Sigmoid colon (tissue), 7 donors: ENCODE data around the gene USP31. TPM values are rescaled to one million over a fixed set of nuclear protein-coding genes. Genes with fewer than 3 reads are reported as not detected.

Experiments used
- DNase-seq: peaks from one replicate; pipeline ENCODE4 v3.0.0-alpha.2; 2019
- H3K27ac ChIP-seq, 4 donors: fragments of 200-600 bp; sonication (generic); one replicate each; pipeline ENCODE4 v1.5.1; 2016 to 2019; ENCODE audit warnings: mild to moderate bottlenecking in 1 of 4
- H3K27me3 ChIP-seq, 3 donors: fragments of 200-600 bp; sonication (generic); one replicate each; pipeline ENCODE4 v1.5.1; 2019; ENCODE audit warnings: mild to moderate bottlenecking in 1 of 3
- H3K36me3 ChIP-seq, 4 donors: fragments of 200-600 bp; sonication (generic); one replicate each; pipeline ENCODE4 v1.5.1; 2016 to 2019
- H3K4me1 ChIP-seq, 4 donors: fragments of 200-600 bp; sonication (generic); one replicate each; pipeline ENCODE4 v1.5.1; 2017 to 2019
- H3K4me3 ChIP-seq, 4 donors: fragments of 200-600 bp; sonication (generic); one replicate each; pipeline ENCODE4 v1.5.1; 2017 to 2019; ENCODE audit warnings: mild to moderate bottlenecking in 2 of 4, moderate library complexity in 1 of 4
- H3K9me3 ChIP-seq, 4 donors: fragments of 200-600 bp in 3 of 4; sonication (generic) in 3 of 4; one replicate each; pipeline versions ENCODE4 v1.5.1 to v1.6.1; 2013 to 2019
- EP300 ChIP-seq, 4 donors: sonication (generic); formaldehyde crosslinking; IDR thresholded peaks; one replicate each; pipeline ENCODE4 v1.6.1; 2017; ENCODE audit warnings: antibody characterized with exemption in 4 of 4
- POLR2A ChIP-seq, 2 donors: fragments of 450-650 bp; IDR thresholded peaks; one replicate each; pipeline ENCODE4 v1.6.1; 2016; ENCODE audit warnings: antibody characterized with exemption in 2 of 2, mild to moderate bottlenecking in 2 of 2, moderate library complexity in 2 of 2
- POLR2AphosphoS5 ChIP-seq, 4 donors: sonication (generic); formaldehyde crosslinking; IDR thresholded peaks; one replicate each; pipeline ENCODE4 v1.6.1; 2017; ENCODE audit warnings: antibody characterized with exemption in 4 of 4
- whole genome bisulfite sequencing, 2 donors: extraction: QIAGEN DNeasy Blood & Tissue Kit; methylation state at CpG; one replicate each; pipeline ENCODE4 v1.1.7; 2013; 5-methylcytosine and 5-hydroxymethylcytosine counted together
- intact Hi-C: fragments of 100-400 bp; cut with DNase I; formaldehyde crosslinking; loops from one replicate; pipeline ENCODE4 v1.15.1; 2023
- polyA plus RNA-seq, 3 donors: library from polyadenylated mRNA; stranded (reverse); fragments of 200-250 nt; gene quantifications; one replicate each; pipeline ENCODE4 v1.2.3, GENCODE V29; 2013
- total RNA-seq, 4 donors: library from RNA; depleted of rRNA; stranded (reverse); fragments of >200 nt; gene quantifications; one replicate each; pipeline ENCODE4 v1.1.0, GENCODE V29; 2016
- TF ChIP-seq, protein P1 (sequence below), 4 experiments: fragments of 450-650 bp in 3 of 4; fragments of 200-600 bp in 1 of 4; IDR thresholded peaks; one replicate each; pipeline ENCODE4 v1.5.1; 2016 to 2019; ENCODE audit warnings: antibody characterized with exemption in 4 of 4, mild to moderate bottlenecking in 3 of 4, moderate library complexity in 2 of 4
- donor health status: healthy with polysubstance abuse.
- donor health status: Bipolar disorder and iron deficiency.
- donor health status: healthy.

Gene USP31
- total and polyA plus RNA-seq, 7 donors: 0.60 to 21.0 (median 12.7) TPM

- peaks cover 0 to 3% (median 0%) of the 10 kb centered on the region in 4 donors for H3K9me3 ChIP-seq
- no peak overlapping the region for H3K4me3 ChIP-seq
- intact Hi-C loops: no loop called here
- whole genome bisulfite sequencing, 2 donors: 33 to 59% methylated on average over 1 of the region's 1 CpG
- TF ChIP-seq EP300 (IDR thresholded peaks at IDR 0.05): no peak
- TF ChIP-seq, protein P1, sequence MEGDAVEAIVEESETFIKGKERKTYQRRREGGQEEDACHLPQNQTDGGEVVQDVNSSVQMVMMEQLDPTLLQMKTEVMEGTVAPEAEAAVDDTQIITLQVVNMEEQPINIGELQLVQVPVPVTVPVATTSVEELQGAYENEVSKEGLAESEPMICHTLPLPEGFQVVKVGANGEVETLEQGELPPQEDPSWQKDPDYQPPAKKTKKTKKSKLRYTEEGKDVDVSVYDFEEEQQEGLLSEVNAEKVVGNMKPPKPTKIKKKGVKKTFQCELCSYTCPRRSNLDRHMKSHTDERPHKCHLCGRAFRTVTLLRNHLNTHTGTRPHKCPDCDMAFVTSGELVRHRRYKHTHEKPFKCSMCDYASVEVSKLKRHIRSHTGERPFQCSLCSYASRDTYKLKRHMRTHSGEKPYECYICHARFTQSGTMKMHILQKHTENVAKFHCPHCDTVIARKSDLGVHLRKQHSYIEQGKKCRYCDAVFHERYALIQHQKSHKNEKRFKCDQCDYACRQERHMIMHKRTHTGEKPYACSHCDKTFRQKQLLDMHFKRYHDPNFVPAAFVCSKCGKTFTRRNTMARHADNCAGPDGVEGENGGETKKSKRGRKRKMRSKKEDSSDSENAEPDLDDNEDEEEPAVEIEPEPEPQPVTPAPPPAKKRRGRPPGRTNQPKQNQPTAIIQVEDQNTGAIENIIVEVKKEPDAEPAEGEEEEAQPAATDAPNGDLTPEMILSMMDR (IDR thresholded peaks at IDR 0.05): no peak
- no peak for TF ChIP-seq POLR2A (IDR thresholded peaks at IDR 0.05)
- TF ChIP-seq POLR2AphosphoS5 (IDR thresholded peaks at IDR 0.05): no peak
- no peaks in the 10 kb centered on the region for H3K4me1 ChIP-seq
- no peaks in the 10 kb centered on the region for H3K36me3 ChIP-seq
- no peak overlapping the region for H3K27ac ChIP-seq
- peaks cover 0 to 12% (median 5%) of the 10 kb centered on the region in 3 donors for H3K27me3 ChIP-seq
- DNase-seq: no peak
Observed at GRCh38 chr16:23045025-23045424, 104.2 kb downstream of the USP31 start.

DNA sequence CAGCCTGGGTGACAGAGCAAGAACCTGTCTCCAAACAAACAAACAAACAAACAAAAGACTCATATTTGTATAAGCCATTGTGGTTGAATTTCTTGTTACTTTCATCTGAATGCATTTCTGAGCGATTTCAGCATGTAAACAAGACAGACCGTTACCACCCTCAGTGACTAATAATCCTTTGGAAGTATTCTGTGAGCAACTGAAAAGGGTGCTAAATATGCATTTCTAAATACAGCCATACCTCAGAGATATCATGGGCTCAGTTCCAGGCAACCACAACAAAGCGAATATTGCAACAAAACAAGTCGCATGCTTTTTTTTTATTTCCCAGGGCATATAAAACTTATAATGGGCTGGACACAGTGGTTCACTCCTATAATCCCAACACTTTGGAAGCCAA lies 109.0 kb downstream of the USP31 start:
- Histone ChIP-seq H3K4me3 (no peak overlapping the region), H3K27ac (no peak overlapping the region), H3K27me3 (peaks cover 0 to 3% (median 0%) of the 10 kb centered on the region in 3 donors), H3K36me3 (no peaks in the 10 kb centered on the region), H3K4me1 (no peaks in the 10 kb centered on the region), H3K9me3 (peaks cover 0 to 3% (median 0%) of the 10 kb centered on the region in 4 donors)
- WGBS, 2 donors: 87 to 89% methylated on average over 4 of the region's 4 CpGs
- intact Hi-C loops: no loop called here
- TF ChIP-seq EP300 (IDR thresholded peaks at IDR 0.05) (no peak), POLR2A (IDR thresholded peaks at IDR 0.05) (no peak), POLR2AphosphoS5 (IDR thresholded peaks at IDR 0.05) (no peak)
- TF ChIP-seq, protein P1 (IDR thresholded peaks at IDR 0.05): no peak
- DNase-seq: no peak

GRCh38 chr16:23039118-23039517 lies 110.1 kb downstream of the USP31 start:
- WGBS, 2 donors: 85 to 87% methylated on average over 4 of the region's 4 CpGs
- intact Hi-C loops: no loop called here
- Histone ChIP-seq H3K36me3 (no peaks in the 10 kb centered on the region), H3K27me3 (no peaks in the 10 kb centered on the region), H3K4me1 (no peaks in the 10 kb centered on the region), H3K27ac (no peak overlapping the region), H3K4me3 (no peak overlapping the region), H3K9me3 (peaks cover 0 to 3% (median 0%) of the 10 kb centered on the region in 4 donors)
- no peak for TF ChIP-seq POLR2A (IDR thresholded peaks at IDR 0.05)
- DNase-seq: no peak

- TF ChIP-seq EP300 (IDR thresholded peaks at IDR 0.05): no peak
- TF ChIP-seq POLR2A (IDR thresholded peaks at IDR 0.05): no peak
- TF ChIP-seq POLR2AphosphoS5 (IDR thresholded peaks at IDR 0.05): no peak
- TF ChIP-seq, protein P1 (IDR thresholded peaks at IDR 0.05): no peak
- WGBS, 2 donors: 0 to 28% methylated on average over 1 of the region's 1 CpG
- DNase-seq: no peak
Observed at GRCh38 chr16:23035240-23035639, 114.0 kb downstream of the USP31 start.

DNA sequence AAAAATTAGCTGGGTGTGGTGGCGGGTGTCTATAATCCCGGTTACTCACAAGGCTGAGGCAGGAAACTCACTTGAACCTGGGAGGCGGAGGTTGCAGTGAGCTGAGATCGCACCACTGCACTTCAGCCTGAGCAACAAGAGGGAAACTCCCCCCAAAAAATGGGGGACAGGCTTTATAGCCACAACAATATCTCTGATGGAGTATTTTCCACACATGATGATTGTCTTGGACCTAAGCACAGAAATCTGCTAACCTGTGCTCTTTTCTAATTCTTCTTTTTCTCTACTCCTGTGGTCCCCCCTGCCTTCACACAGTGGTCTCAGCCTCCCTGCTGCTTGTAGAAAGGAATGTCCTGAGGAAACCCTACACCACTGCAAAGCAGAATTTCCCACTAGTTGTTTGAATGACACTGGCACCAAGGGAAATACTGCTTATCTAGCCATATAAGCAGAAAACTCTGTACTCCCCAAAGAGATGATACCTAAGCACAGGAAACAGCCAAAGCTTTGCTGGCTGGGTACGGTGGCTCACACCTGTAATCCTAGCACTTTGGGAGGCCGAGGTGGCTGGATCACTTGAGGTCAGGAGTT lies 117.6 kb downstream of the USP31 start:
- WGBS, 2 donors: 47 to 67% methylated on average over 6 of the region's 6 CpGs
- intact Hi-C loops: no loop called here
- TF ChIP-seq, protein P1 (IDR thresholded peaks at IDR 0.05): no peak
- TF ChIP-seq POLR2A (IDR thresholded peaks at IDR 0.05) (no peak), EP300 (IDR thresholded peaks at IDR 0.05) (no peak), POLR2AphosphoS5 (IDR thresholded peaks at IDR 0.05) (no peak)
- H3K36me3 ChIP-seq: no peaks in the 10 kb centered on the region
- H3K27ac ChIP-seq: no peak overlapping the region
- peaks cover 0 to 4% (median 0%) of the 10 kb centered on the region in 3 donors for H3K27me3 ChIP-seq
- peaks cover 0 to 9% (median 3%) of the 10 kb centered on the region in 4 donors for H3K9me3 ChIP-seq
- no peaks in the 10 kb centered on the region for H3K4me1 ChIP-seq
- no peak for DNase-seq
- H3K4me3 ChIP-seq: no peak overlapping the region

More at GRCh38 chr16:23035240-23035639, 114.0 kb downstream of the USP31 start:
- Histone ChIP-seq H3K4me3 (no peak overlapping the region), H3K27me3 (peaks cover 0 to 4% (median 0%) of the 10 kb centered on the region in 3 donors), H3K36me3 (no peaks in the 10 kb centered on the region), H3K9me3 (peaks cover 0 to 9% (median 3%) of the 10 kb centered on the region in 4 donors), H3K27ac (no peak overlapping the region), H3K4me1 (no peaks in the 10 kb centered on the region)
- intact Hi-C loops: no loop called here
